HG02610 (cell line): ENCODE results near the gene CLPTM1L.
"Not testable (repeated sequence)": the region's sequence is repeated elsewhere in the genome, so short reads cannot be mapped to it uniquely, and the experiment has no call there.

Experiments used
- ATAC-seq: cut with Tn5 transposase; IDR thresholded peaks from one replicate; pipeline ENCODE4 v1.9.1; 2021; ENCODE audit warnings: mild to moderate bottlenecking, moderate library complexity; ENCODE audit not compliant: unreplicated experiment

The CLPTM1L gene

DNA sequence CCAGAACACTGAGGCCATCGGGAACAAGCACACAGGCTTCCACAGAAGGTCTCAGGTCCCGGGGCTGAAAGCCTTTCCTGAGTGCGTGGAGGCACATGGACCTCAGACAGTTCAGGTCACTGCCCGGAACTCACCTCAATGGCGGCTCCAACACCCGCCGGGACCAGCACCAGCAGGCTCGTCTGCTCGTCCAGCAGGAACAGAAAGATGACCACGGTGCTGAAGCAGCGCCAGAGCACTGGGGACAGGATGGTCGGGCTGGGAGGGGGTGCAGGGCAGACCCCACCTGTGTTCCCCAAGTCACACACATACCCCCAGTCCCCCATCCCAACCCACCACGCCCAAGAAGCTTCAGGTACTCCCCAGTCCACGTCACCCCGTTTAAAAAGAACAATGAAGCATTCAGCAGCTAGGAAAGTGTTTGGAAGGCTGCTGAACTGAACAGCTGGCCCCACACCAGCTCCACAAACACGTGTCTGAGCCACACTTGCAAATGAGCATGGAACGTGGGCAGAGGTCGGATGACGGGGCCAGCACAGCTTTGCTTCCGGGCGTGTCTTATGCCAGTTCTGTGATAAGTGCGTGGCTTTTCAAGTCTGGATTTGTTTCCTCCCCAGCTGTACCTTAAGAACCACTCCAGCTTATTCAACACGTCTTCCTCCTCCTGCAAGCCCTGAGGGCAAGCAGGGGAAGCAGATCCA is 14.6 kb downstream of the CLPTM1L start:
- no peak for ATAC-seq

GRCh38 chr5:1329111-1329579 is 15.8 kb downstream of the CLPTM1L start:
- no peak for ATAC-seq

- ATAC-seq: not testable (repeated sequence)
These were observed 16.4 kb downstream of the CLPTM1L start for GRCh38 chr5:1328237-1329110.

DNA sequence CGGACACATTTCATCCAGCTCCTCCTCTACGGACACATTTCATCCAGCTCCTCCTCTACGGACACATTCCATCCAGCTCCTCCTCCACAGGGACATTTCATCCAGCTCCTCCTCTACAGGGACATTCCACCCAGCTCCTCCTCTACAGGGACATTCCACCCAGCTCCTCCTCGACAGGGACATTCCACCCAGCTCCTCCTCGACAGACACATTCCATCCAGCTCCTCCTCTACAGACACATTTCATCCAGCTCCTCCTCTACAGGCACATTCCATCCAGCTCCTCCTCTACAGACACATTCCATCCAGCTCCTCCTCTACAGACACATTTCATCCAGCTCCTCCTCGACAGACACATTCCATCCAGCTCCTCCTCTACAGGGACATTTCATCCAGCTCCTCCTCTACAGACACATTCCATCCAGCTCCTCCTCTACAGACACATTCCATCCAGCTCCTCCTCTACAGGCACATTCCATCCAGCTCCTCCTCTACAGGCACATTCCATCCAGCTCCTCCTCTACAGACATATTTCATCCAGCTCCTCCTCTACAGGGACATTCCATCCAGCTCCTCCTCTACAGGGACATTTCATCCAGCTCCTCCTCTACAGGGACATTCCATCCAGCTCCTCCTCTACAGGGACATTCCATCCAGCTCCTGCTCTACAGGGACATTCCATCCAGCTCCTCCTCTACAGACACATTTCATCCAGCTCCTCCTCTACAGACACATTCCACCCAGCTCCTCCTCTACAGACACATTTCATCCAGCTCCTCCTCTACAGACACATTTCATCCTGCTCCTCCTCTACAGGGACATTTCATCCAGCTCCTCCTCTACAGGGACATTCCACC is 17.8 kb downstream of the CLPTM1L start:
- ATAC-seq: not testable (repeated sequence)

DNA sequence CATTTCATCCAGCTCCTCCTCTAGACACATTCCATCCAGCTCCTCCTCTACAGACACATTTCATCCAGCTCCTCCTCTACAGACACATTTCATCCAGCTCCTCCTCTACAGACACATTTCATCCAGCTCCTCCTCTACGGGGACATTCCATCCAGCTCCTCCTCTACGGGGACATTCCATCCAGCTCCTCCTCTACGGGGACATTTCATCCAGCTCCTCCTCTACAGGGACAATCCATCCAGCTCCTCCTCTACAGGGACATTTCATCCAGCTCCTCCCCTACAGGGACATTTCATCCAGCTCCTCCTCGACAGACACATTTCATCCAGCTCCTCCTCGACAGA is 18.4 kb downstream of the CLPTM1L start:
- ATAC-seq: not testable (repeated sequence)

- no peak for ATAC-seq
These were observed 18.9 kb downstream of the CLPTM1L start for GRCh38 chr5:1325870-1326531.

- no peak for ATAC-seq
These were observed 19.6 kb downstream of the CLPTM1L start for GRCh38 chr5:1325191-1325741.

DNA sequence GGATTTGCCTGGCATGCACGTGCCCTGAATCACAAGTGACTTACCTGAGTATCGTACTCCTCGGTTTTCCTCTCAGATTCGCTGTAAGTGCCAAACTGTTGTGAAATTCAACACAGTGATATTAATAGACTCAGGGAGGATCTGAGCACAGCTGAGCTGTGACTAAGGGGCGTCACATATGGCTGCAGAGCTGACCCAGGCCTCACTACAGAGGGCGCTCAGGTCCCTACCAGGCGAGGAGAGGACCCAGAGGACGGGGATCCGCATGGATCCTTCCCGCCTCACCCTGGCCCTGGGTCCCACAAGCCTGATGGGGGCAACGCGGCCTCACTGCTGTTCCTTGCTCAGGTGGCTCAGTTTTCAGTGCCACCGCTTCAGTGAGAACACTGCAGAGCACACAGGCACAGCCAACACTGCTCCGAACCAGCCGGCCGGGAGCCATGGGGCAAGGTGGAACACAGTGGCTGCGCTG is 20.1 kb downstream of the CLPTM1L start:
- ATAC-seq: no peak

DNA sequence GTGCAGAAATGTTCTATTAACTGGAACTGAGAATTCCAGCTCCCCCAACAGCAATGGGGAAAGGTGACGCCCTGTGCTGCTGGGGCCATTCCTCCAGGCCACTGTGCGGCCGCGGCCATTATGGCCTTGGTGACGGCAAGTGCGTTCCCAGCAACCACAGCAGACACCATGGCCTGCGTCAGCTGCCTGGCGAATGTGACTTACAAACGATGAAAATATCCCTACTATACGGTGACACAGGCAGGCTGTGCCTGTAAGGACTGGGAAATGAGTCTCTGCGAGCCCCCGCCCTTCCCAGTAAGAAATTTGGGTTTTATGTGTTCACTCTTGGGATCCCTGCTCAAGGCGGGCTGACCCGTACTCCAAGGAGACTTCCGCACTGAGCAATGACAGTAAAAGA is 20.6 kb downstream of the CLPTM1L start:
- ATAC-seq: no peak

- no peak for ATAC-seq
These were observed 21.1 kb downstream of the CLPTM1L start for GRCh38 chr5:1323803-1324173.

- no peak for ATAC-seq
These were observed 21.7 kb downstream of the CLPTM1L start for GRCh38 chr5:1322955-1323802.

GRCh38 chr5:1322036-1322900 is 22.6 kb downstream of the CLPTM1L start:
- ATAC-seq: no peak

DNA sequence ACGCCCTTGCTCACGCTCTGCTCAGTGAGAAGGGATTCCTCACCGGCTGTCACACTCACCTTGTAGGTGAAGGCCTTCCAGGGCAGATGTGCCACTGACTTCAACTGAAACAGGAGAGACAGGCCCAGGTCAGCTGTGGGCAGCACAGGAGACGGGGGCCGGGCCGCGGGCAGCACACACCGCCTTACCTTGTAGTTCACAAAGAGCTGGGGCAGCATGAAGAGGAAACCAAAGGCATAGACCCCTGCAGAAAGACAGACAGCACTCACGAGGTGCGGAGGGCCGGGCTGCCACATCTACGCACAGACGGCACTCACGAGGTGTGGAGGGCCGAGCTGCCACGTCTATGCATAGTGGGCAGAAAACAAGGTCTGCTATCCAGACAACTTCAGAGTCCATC is 23.3 kb downstream of the CLPTM1L start:
- ATAC-seq: no peak

DNA sequence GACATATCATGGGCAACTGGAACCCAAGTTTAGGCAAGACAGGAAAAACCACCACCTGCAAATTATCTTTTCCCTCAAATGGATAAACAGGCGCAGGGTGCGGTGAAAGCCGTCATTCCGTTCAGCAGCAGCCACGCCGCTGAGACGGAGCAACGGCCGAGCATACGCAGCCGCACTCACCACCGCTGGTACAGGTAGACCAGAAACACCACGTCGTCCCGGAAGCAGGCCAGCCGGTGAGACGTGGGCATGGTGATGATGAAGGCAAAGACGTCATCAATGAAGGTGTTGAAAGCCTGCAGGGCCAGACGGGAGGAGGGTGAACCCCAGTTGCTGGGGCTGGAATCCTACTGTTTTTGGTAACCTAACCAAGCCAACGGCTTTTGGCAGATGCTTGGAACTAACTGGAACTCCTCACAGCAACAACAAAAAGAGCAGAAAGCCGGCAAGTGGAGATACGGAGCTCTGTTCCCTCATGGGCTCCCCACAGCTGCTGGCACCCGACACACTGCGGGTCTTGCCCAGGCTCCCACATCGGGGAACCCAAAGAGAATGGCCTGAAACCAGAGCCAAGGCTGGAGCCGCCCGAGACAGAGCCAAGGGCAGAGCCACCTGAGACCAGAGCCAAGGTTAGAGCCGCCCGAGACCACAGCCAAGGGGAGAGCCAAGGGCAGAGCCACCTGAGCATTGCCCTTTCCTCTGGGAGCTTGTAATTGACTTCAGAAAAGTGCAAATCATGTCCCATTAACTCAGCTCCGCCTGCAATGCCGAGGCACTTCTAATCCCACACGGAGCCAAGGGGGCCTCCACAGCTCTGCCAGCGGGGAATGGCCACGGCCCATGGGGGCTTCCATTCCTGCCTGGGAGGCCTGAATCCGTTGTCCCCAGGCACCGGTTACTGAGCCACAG is 24.2 kb downstream of the CLPTM1L start:
- no peak for ATAC-seq

DNA sequence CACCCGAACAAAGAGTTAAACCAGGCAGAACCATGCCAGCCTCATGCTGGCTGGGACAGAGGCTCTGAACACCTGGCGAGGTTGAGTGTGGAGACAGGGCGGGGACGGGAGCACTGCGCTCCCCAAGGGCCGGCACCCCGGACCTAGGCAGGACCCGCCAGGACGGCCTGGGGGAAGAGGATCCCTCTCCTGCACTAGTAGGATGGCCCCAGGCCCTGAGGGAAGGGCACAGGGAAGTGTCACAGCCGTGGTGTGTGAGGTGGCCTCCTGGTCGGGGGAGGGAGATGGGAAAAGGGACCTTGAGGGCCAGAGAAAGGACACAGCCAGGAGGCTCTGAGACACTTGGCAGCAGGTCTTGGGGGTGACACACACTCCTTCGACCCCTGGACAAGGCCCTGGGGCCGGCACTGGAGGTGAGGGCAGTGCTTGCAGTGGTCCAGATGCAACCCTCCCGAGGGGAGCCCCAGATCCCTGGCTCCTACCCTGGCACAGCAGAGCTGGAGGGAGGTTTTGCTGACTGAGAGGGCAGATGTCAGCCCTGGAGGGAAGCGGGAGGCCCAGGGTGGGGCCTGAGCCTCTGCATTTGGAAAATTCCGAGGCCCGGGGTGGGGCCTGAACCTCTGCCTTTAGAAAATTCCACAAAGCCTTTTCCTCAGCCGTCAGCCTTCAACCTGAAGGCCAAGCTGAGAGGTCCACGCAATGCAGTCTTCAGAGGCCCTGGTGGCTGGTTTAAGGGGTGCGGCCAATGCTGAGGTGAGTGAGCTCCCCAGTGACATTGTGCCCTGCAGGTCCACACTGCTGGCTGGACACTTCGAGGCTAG is 25.3 kb downstream of the CLPTM1L start:
- no peak for ATAC-seq

GRCh38 chr5:1318659-1319251 is 26.1 kb downstream of the CLPTM1L start:
- no peak for ATAC-seq
